Upper lobe of right lung (tissue), 1 donor: ENCODE results near the gene CDC42BPA. TPM values are rescaled to one million over a fixed set of nuclear protein-coding genes. Genes with fewer than 3 reads are reported as not detected.
A peak's percentile ranks its signal among the peaks of the same experiment; 100 is the strongest.

Experiments used
- ATAC-seq: fragments of 200-7000 bp; cut with Tn5 transposase; one replicate; pipeline ENCODE4 v1.9.1; 2020; ENCODE audit warnings: mild to moderate bottlenecking, moderate library complexity
- DNase-seq: peaks from one replicate; pipeline ENCODE4 v3.0.0-alpha.2; 2020
- H3K27ac ChIP-seq: fragments of 200-600 bp; one replicate; pipeline ENCODE4 v1.8.0; 2022
- H3K27me3 ChIP-seq: fragments of 200-600 bp; one replicate; pipeline ENCODE4 v1.8.0; 2022; ENCODE audit warnings: mild to moderate bottlenecking
- H3K36me3 ChIP-seq: fragments of 200-600 bp; one replicate; pipeline ENCODE4 v1.8.0; 2022
- H3K4me1 ChIP-seq: fragments of 200-600 bp; one replicate; pipeline ENCODE4 v1.8.0; 2022
- H3K4me3 ChIP-seq: fragments of 200-600 bp; one replicate; pipeline ENCODE4 v1.8.0; 2022; ENCODE audit warnings: mild to moderate bottlenecking
- H3K9me3 ChIP-seq: fragments of 200-600 bp; one replicate; pipeline ENCODE4 v1.8.0; 2022
- intact Hi-C: fragments of 100-400 bp; cut with DNase I; formaldehyde crosslinking; loops from one replicate; pipeline ENCODE4 v1.11.0; 2022
- total RNA-seq: library from RNA; stranded (reverse); fragmentation: NEBNext Ultra II Directional; extraction: Animal tissue kit (Norgen Biotek cat#: 25700); gene quantifications from one replicate; pipeline ENCODE4 v1.2.1, GENCODE V29; 2021
- TF ChIP-seq, protein P1 (sequence below): fragments of 200-600 bp; IDR thresholded peaks from one replicate; pipeline ENCODE4 v1.8.0; 2022; ENCODE audit warnings: antibody characterized with exemption
- donor health status: DM: no; HTN: yes; CAD: no; lungs with severe emphysema.

The CDC42BPA gene
- total RNA-seq, 1 donor from 2014 or later = 41.8 TPM

DNA sequence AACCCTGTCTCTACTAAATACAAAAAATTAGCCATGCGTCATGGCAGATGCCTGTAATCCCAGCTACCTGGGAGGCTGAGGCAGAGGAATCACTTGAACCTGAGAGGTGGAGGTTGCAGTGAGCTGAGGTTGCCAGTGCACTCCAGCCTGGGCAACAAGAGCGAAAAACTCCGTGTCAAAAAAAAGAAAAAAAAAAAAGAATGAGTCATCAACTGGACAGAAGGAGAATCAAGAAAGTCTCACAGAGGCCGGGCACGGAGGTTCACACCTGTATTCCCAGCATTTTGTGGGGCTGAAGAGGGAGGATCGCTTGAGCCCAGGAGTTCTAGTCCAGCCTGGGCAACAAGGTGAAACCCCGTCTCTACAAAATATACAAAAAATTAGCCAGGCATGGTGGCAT lies 45.5 kb upstream of the CDC42BPA start:
- no peaks in the 10 kb centered on the region for H3K36me3 ChIP-seq
- no peak for ATAC-seq

DNA sequence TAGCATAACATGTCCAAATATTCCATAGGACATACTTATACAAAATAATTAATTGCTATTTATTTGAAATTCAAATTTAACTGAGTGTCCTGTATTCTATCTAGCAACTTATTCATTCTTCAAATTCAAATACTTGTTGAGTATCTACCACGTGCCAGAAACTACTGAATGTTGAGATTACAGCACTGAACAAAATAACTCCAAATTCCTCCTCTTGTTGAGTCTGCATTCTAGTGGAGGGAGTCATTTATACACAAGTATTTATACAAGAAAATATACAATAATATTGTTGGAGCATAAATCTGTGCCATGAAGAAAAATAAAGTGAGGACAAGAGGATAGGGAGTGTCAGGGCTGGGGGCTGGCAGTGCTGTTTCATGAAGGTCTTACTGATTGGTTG lies 43.7 kb upstream of the CDC42BPA start:
- Histone ChIP-seq H3K4me3 (no peak overlapping the region), H3K27ac (no peak overlapping the region), H3K27me3 (no peaks in the 10 kb centered on the region), H3K36me3 (no peaks in the 10 kb centered on the region), H3K4me1 (peaks cover 7% of the 10 kb centered on the region), H3K9me3 (no peaks in the 10 kb centered on the region)
- TF ChIP-seq, protein P1, sequence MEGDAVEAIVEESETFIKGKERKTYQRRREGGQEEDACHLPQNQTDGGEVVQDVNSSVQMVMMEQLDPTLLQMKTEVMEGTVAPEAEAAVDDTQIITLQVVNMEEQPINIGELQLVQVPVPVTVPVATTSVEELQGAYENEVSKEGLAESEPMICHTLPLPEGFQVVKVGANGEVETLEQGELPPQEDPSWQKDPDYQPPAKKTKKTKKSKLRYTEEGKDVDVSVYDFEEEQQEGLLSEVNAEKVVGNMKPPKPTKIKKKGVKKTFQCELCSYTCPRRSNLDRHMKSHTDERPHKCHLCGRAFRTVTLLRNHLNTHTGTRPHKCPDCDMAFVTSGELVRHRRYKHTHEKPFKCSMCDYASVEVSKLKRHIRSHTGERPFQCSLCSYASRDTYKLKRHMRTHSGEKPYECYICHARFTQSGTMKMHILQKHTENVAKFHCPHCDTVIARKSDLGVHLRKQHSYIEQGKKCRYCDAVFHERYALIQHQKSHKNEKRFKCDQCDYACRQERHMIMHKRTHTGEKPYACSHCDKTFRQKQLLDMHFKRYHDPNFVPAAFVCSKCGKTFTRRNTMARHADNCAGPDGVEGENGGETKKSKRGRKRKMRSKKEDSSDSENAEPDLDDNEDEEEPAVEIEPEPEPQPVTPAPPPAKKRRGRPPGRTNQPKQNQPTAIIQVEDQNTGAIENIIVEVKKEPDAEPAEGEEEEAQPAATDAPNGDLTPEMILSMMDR = no peak
- no peak for ATAC-seq
- DNase-seq = no peak
- intact Hi-C loops = no loop called here

More for the DNA sequence above, 45.5 kb upstream of the CDC42BPA start:
- Histone ChIP-seq H3K9me3 (no peaks in the 10 kb centered on the region), H3K27ac (no peak overlapping the region), H3K4me1 (no peaks in the 10 kb centered on the region), H3K27me3 (no peaks in the 10 kb centered on the region), H3K4me3 (no peak overlapping the region)
- intact Hi-C loops = no loop called here
- DNase-seq = no peak
- TF ChIP-seq, protein P1 = no peak

DNA sequence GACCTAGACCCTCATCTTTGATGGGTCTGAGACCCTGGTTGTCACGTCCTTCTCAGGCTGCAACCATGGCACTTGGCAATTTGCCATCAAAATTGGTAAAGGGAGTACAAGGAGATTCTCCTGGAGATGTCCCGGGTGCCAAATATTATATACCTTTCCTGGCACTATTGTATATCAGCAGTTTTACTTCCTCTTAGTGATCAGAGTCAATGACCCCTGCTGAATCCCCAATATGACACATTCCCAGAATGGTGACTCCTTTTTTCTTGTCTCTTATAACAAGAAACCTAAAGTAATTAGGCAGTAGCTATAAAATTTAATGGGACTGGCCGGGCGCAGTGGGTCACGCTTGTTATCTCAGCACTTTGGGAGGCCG lies 39.6 kb upstream of the CDC42BPA start:
- TF ChIP-seq, protein P1 = no peak
- no peak for ATAC-seq
- Histone ChIP-seq H3K36me3 (no peaks in the 10 kb centered on the region), H3K27ac (peak overlapping the region; percentile 76), H3K27me3 (no peaks in the 10 kb centered on the region), H3K9me3 (no peaks in the 10 kb centered on the region), H3K4me1 (peaks cover 15% of the 10 kb centered on the region), H3K4me3 (no peak overlapping the region)
- intact Hi-C loops = no loop called here
- DNase-seq = no peak

DNA sequence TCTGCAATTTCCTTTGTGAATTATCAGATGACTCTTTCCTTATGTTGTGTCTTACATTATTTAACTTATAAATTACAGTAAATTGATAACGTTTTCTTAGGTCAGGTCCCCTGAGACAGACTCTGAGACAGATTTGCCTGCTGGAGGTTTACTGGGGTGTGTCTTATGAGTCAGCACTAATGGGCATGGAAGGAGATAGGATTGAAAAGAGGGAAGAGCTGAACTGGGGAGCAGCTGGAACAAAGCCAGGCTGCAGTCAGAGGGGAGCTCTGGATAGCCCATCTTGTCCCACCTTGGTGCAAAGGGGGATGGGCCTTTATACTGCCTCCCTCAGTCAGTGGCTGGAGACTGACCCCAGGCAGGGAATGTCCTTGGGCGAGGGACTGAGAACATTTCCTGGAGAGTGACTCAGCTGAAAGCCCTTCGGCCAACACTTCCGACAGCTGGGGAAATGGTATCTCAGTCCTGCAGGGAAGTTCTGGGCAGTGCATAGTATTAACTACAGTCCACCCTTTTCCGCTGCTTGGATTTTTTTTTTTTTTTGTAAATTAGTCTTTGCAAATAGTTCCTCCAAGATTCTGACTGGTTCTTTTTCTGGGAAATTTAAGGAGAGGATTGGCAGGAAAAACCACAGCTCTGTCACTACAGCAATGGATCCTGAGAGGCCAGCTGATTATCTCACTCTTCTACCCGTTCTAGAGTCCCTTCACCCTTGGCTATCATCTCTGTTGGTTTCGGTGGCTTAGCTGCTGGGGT lies 39.1 kb upstream of the CDC42BPA start:
- ATAC-seq (peak; percentile 85), DNase-seq (no peak)
- peaks cover 15% of the 10 kb centered on the region for H3K4me1 ChIP-seq
- intact Hi-C loops = no loop called here
- TF ChIP-seq, protein P1 = no peak
- no peaks in the 10 kb centered on the region for H3K36me3 ChIP-seq
- no peak overlapping the region for H3K4me3 ChIP-seq
- H3K27ac ChIP-seq = peak overlapping the region; percentile 76
- no peaks in the 10 kb centered on the region for H3K9me3 ChIP-seq
- no peaks in the 10 kb centered on the region for H3K27me3 ChIP-seq

DNA sequence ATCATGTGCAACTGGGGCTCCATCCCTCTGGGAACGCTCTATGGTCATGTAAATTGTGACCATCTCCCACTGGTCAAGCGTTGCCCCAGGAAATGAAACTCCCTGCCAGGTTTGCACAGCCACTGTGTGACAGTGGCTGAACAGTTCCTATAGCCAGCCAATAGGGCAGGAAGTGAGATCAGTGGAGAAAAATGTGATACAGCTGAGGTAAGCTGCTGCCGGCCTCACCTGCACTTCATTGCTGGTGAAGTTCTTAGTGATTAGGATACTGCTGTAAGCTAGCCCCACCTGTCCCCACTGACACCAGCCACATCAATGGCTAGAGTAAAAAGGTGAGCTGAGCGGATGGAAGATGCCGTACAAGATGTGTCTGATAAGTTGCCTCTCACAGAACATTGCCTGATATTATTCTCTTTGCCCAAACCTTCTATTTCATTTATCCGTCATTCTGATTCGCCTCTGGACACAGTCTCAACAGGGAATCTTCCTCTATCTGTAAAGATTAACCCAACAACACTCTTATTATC lies 38.4 kb upstream of the CDC42BPA start:
- Histone ChIP-seq H3K4me1 (peaks cover 21% of the 10 kb centered on the region), H3K9me3 (no peaks in the 10 kb centered on the region), H3K27ac (peak overlapping the region; percentile 63), H3K27me3 (no peaks in the 10 kb centered on the region), H3K36me3 (no peaks in the 10 kb centered on the region), H3K4me3 (no peak overlapping the region)
- TF ChIP-seq, protein P1 = no peak
- ATAC-seq = peak; percentile 36
- DNase-seq = no peak
- intact Hi-C loops = no loop called here
